Fibroblast of villous mesenchyme (primary cell): ENCODE measurements around the gene MAD1L1. TPM values are rescaled to one million over a fixed set of nuclear protein-coding genes. Genes with fewer than 3 reads are reported as not detected.

Experiments
- DNase-seq: peaks from one replicate; pipeline ENCODE4 v3.0.0-alpha.2; 2010; ENCODE audit warnings: low read depth
- H3K4me3 ChIP-seq: 2 replicates; pipeline ENCODE4 v1.5.1; 2011; ENCODE audit warnings: low read depth, mild to moderate bottlenecking, low read length
- total RNA-seq: library from RNA; depleted of rRNA; stranded (reverse); fragments of >200 nt; gene quantifications from 2 replicates; pipeline ENCODE4 v1.2.3, GENCODE V29; 2012
- TF ChIP-seq, protein P1 (sequence below): IDR thresholded peaks from 2 replicates; pipeline ENCODE4 v1.5.1; 2012; ENCODE audit warnings: low read depth, mild to moderate bottlenecking, low read length; ENCODE audit not compliant: insufficient read depth

The MAD1L1 gene
- total RNA-seq, 1 donor: 43.6 TPM

DNA sequence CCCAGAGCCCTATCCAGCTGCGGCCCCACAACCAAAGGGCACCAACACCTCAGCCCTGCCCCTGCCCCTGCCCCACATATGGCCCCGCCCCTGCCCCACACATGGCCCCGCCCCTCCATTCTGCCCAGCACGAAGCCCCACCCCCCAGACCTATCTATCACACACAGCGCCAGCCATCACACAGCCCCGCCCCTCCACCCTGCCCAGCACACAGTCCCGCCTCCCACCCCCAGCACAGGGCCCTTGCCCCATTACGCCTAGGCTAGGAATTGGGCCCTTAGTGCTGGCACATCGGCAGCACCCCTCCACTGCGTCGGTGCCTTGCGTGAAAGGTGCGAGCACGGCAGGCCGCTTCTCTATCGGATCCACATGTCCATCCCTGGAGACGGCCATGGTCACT, 126.8 kb downstream of the MAD1L1 start:
- TF ChIP-seq, protein P1, sequence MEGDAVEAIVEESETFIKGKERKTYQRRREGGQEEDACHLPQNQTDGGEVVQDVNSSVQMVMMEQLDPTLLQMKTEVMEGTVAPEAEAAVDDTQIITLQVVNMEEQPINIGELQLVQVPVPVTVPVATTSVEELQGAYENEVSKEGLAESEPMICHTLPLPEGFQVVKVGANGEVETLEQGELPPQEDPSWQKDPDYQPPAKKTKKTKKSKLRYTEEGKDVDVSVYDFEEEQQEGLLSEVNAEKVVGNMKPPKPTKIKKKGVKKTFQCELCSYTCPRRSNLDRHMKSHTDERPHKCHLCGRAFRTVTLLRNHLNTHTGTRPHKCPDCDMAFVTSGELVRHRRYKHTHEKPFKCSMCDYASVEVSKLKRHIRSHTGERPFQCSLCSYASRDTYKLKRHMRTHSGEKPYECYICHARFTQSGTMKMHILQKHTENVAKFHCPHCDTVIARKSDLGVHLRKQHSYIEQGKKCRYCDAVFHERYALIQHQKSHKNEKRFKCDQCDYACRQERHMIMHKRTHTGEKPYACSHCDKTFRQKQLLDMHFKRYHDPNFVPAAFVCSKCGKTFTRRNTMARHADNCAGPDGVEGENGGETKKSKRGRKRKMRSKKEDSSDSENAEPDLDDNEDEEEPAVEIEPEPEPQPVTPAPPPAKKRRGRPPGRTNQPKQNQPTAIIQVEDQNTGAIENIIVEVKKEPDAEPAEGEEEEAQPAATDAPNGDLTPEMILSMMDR: no peak
- DNase-seq: no peak
- H3K4me3 ChIP-seq: no peak overlapping the region

DNA sequence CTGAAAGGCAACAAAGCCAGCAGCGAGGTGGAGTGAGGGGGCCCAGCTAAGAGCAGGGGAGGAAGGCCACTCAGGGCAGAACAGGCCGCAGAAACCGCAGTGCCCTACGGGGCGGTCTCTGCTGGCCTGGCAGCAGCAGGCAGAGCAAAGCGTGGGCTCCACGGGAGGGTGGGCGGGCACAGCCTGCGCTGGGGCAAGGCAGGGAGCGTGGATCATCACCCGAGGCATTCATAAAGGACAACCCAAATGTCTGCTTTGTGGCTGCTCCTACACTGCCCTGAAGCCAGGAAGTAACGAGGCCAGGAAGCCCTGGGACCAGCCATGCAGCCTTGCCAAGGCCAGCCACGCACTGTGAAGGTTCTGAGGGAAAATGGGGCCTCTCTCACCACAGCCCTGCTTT, 127.5 kb downstream of the MAD1L1 start:
- TF ChIP-seq, protein P1: no peak
- H3K4me3 ChIP-seq: no peak overlapping the region

DNA sequence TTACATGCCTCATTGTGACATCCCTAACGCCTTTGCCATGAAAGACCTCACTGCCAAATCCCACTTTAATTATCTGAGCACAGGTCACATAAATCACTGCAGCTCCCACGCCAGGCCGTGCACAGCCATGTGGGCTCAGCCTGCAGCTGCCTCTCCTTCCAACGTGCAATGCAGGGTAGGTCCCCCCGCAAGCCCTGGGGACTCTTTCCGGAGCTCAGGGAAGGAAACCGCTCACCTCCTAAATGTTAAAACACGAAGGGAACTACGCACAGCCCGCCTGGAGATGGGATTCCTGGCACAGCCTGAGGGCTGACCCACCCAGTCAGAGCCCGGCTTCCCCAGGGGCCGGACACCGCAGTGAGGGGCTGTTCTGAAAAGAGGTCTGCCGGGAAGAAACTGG, 128.0 kb downstream of the MAD1L1 start:
- DNase-seq: peak; percentile 93
- H3K4me3 ChIP-seq: no peak overlapping the region
- TF ChIP-seq, protein P1: no peak

More for the DNA sequence above, 127.5 kb downstream of the MAD1L1 start:
- DNase-seq: no peak

DNA sequence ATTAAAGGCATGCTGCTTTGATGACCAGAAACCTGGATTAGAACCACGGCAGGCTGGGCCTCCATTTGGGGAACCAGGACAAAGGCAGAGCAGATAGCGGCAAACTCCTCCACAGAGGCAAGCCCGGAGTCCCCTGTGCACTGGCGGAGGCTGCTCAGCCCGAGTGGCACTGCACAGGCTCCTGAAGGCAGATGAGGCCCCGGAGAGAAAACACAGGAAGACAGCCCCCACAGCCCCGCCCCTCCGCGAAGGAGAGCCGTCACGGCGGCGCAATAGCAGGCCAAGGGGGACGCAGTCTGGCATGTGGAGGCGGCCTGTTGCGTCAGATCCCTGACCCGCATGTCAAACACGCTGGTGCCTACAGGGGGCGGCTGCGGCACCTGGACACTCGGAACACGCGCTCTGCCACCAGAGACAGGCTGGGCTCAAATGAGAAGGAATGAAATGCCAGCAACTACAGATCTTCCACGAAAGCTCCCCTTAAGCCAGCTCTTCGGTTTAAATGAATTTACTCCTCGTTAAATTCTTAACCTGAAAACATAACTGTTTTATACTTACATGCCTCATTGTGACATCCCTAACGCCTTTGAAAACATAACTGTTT, 128.5 kb downstream of the MAD1L1 start:
- peak overlapping the region; percentile 25 for H3K4me3 ChIP-seq
- TF ChIP-seq, protein P1: peak; percentile 75
- DNase-seq: peak; percentile 97

DNA sequence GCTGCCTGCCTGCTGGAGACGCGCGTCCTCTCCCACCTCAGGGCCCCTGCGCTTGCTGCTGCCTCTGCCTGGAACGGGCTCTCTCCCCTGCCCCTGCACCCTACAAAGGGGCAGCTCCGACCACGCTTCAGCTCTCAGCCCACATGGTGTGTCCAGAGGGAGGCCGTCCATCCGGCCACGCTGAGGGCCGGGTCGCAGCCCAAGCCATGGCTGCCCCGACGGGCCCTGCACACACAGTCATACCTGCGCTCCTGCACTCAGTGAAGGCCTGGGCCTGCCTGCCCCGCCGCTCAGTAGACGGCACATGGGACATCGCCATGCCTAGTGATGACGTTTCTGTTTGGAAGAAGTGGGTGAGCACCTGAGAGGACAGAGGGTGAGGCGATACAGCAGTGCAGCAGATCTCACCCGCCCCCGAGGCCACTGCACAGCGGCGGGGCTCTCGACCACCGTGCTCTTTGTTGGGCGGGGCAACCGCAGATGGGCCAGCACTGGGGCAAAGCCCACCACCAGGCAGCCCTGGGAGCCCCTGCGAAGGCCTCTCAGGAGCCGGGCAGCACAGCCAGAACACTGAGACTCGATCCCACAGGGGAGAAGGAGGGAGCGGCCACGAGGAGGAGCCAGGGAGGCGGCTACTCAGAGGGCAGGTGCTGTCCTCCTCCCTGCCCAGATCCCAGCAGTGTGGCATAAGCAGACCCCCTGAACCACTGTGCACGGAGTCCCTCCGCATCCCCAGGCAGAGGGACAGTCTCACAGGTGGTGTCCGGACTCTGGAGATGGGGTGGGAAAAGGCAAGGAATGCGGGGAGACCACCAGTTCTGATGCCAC, 129.5 kb downstream of the MAD1L1 start:
- TF ChIP-seq, protein P1: peak; percentile 23
- no peak overlapping the region for H3K4me3 ChIP-seq
- no peak for DNase-seq

DNA sequence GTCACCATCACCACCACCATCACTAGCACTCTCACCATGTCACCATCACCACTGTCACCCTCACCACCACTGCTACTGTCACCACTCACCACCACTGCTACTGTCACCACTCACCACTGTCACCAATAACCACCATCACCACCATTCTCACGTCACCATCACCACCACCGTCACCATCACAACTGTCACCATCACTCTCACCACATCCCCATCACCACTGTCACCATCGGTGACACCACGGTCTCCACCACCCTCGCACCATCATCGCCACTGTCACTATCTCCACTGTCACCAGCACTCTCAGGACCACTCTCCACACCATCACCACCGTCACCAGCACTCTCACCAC, 130.4 kb downstream of the MAD1L1 start:
- TF ChIP-seq, protein P1: no peak
- no peak for DNase-seq
- no peak overlapping the region for H3K4me3 ChIP-seq
